GM12891 (cell line): ENCODE results near the gene FXR2.

Experiments used
- PAX5 ChIP-seq: IDR thresholded peaks from 2 replicates; pipeline ENCODE4 v1.6.1; 2011; ENCODE audit warnings: low read length, moderate library complexity, mild to moderate bottlenecking; ENCODE audit not compliant: insufficient read depth, severe bottlenecking
- POLR2A ChIP-seq: IDR thresholded peaks from 2 replicates; pipeline ENCODE4 v1.6.1; 2011; ENCODE audit warnings: low read depth, low read length, control low read depth
- POLR2AphosphoS5 ChIP-seq: IDR thresholded peaks from 2 replicates; pipeline ENCODE4 v1.6.1; 2011; ENCODE audit warnings: low read depth, low read length, control low read depth
- POU2F2 ChIP-seq: IDR thresholded peaks from 2 replicates; pipeline ENCODE4 v1.6.1; 2011; ENCODE audit warnings: low read depth, mild to moderate bottlenecking, control low read depth, low read length, moderate library complexity
- SPI1 ChIP-seq: IDR thresholded peaks from 2 replicates; pipeline ENCODE4 v1.6.1; 2011; ENCODE audit warnings: low read depth, low read length, control low read depth
- TAF1 ChIP-seq: IDR thresholded peaks from 2 replicates; pipeline ENCODE4 v1.6.1; 2011; ENCODE audit warnings: low read depth, low read length, control low read depth

DNA sequence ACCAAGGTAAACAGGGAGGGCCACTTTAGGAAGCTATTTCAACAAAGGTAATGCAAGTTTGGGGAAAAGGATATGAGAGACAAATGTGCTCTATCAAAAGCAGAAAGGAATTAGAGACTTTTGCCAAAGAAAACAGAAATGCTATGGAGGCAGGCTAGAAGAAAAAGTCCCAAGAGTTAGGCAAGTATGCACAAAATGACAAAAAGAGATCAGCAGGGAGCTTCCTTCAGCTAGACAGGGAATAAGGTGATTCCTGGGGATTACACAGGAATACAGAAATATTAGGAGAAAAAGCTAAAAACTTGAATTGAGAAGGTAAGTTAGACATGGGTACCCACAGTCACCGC, 2.4 kb downstream of the FXR2 start:
- TF ChIP-seq POLR2A: no peak
- no peak for TF ChIP-seq PAX5
- TF ChIP-seq TAF1: no peak
- no peak for TF ChIP-seq SPI1
- no peak for TF ChIP-seq POLR2AphosphoS5
- TF ChIP-seq POU2F2: no peak
